Prostate gland (tissue), 2 donors: ENCODE measurements around the gene DOC2B.

Source experiments
- POLR2A ChIP-seq: fragments of 450-650 bp; IDR thresholded peaks from one replicate; pipeline ENCODE4 v1.6.1; 2016; ENCODE audit warnings: antibody characterized with exemption, mild to moderate bottlenecking
- TF ChIP-seq, protein P1 (sequence below), 4 experiments: fragments of 200-600 bp in 2 of 4; fragments of 450-650 bp in 2 of 4; sonication (generic) in 2 of 4; IDR thresholded peaks; 1 replicate in 3 of 4; 2 replicates in 1 of 4; pipeline ENCODE4 v1.5.1; 2016 to 2019; ENCODE audit warnings: antibody characterized with exemption in 4 of 4, mild to moderate bottlenecking in 2 of 4, moderate library complexity in 2 of 4

DNA sequence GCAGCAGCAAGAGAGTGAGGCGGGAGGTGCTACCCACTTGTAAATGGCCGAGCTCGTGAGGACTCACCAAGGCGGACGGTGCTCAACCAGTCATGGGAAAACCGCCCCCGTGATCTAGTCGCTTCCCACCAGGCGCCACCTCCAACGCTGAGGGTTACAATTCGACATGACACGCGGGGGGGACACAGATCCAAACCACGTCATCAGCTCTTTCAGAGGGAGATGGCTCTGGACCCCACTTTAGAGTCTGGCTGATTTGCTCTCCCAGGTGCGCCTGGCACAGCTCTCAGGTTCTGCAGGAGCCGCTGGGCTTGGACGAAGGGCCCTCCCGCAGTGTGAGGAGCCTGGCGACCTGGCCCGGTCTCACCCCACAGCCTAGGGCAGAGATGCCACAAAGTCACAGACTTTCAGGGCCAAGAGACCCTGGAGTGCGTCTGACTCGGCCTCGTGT lies 21.1 kb upstream of the DOC2B start:
- TF ChIP-seq, protein P1, sequence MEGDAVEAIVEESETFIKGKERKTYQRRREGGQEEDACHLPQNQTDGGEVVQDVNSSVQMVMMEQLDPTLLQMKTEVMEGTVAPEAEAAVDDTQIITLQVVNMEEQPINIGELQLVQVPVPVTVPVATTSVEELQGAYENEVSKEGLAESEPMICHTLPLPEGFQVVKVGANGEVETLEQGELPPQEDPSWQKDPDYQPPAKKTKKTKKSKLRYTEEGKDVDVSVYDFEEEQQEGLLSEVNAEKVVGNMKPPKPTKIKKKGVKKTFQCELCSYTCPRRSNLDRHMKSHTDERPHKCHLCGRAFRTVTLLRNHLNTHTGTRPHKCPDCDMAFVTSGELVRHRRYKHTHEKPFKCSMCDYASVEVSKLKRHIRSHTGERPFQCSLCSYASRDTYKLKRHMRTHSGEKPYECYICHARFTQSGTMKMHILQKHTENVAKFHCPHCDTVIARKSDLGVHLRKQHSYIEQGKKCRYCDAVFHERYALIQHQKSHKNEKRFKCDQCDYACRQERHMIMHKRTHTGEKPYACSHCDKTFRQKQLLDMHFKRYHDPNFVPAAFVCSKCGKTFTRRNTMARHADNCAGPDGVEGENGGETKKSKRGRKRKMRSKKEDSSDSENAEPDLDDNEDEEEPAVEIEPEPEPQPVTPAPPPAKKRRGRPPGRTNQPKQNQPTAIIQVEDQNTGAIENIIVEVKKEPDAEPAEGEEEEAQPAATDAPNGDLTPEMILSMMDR (IDR thresholded peaks at IDR 0.05): no peak
- no peak for TF ChIP-seq POLR2A
